CD14-positive monocyte (primary cell): ENCODE results near the gene HIF3A. TPM values are rescaled to one million over a fixed set of nuclear protein-coding genes. Genes with fewer than 3 reads are reported as not detected.

Experiments used
- DNase-seq, 3 donors: peaks; one replicate each; pipeline ENCODE4 v3.0.0-alpha.2; 2011 to 2022
- H2AFZ ChIP-seq: 2 replicates; pipeline ENCODE4 v1.6.0; 2012; ENCODE audit warnings: mild to moderate bottlenecking, low read depth, low read length, inconsistent platforms; ENCODE audit not compliant: insufficient read depth, poor library complexity, severe bottlenecking
- H3K27ac ChIP-seq, 2 donors: 1 replicate in 1 of 2; 2 replicates in 1 of 2; pipeline ENCODE4 v1.5.1; 2012 to 2013; ENCODE audit warnings: low read length in 2 of 2, control low read depth in 1 of 2, inconsistent platforms in 1 of 2, low read depth in 1 of 2, mild to moderate bottlenecking in 1 of 2
- H3K27me3 ChIP-seq, 2 donors: one replicate each; pipeline versions ENCODE4 v1.6.0 to v1.6.1; 2011 to 2013; ENCODE audit warnings: low read length in 2 of 2; ENCODE audit not compliant: control insufficient read depth in 2 of 2, insufficient read depth in 2 of 2
- H3K36me3 ChIP-seq, 2 donors: replicated peaks in 1 of 2; 1 replicate in 1 of 2; 2 replicates in 1 of 2; pipeline versions ENCODE4 v1.5.1 to v1.6.1; 2012 to 2013; ENCODE audit warnings: low read length in 2 of 2, control low read depth in 1 of 2, inconsistent platforms in 1 of 2, mild to moderate bottlenecking in 1 of 2; ENCODE audit not compliant: insufficient read depth in 2 of 2, control insufficient read depth in 1 of 2
- H3K4me1 ChIP-seq, 2 donors: 1 replicate in 1 of 2; 2 replicates in 1 of 2; pipeline versions ENCODE4 v1.5.1 to v1.6.1; 2012 to 2013; ENCODE audit warnings: low read length in 2 of 2, control low read depth in 1 of 2, inconsistent platforms in 1 of 2, mild to moderate bottlenecking in 1 of 2, moderate library complexity in 1 of 2; ENCODE audit not compliant: insufficient read depth in 2 of 2, control insufficient read depth in 1 of 2
- H3K4me2 ChIP-seq: replicated peaks from 2 replicates; pipeline ENCODE3; 2012; ENCODE audit warnings: low read length, moderate library complexity, mild to moderate bottlenecking; ENCODE audit not compliant: poor library complexity, severe bottlenecking; ENCODE audit errors: extremely low read depth
- H3K4me3 ChIP-seq, 3 experiments: fragments of 200-600 bp in 1 of 3; sonication (generic) in 1 of 3; replicated peaks in 1 of 3; 1 replicate in 2 of 3; 2 replicates in 1 of 3; pipeline ENCODE4 v1.5.1; 2011 to 2013; ENCODE audit warnings: low read length in 3 of 3, mild to moderate bottlenecking in 3 of 3, control low read depth in 2 of 3, low read depth in 2 of 3, inconsistent platforms in 1 of 3, moderate library complexity in 1 of 3
- H3K79me2 ChIP-seq: 2 replicates; pipeline ENCODE4 v1.6.0; 2012; ENCODE audit warnings: mild to moderate bottlenecking, control low read depth, inconsistent platforms, low read length, moderate library complexity; ENCODE audit not compliant: insufficient read depth
- H3K9ac ChIP-seq: 2 replicates; pipeline ENCODE4 v1.6.0; 2017; ENCODE audit warnings: low read length, mild to moderate bottlenecking; ENCODE audit not compliant: insufficient read depth, poor library complexity, severe bottlenecking
- H3K9me3 ChIP-seq, 2 donors: replicated peaks in 1 of 2; 1 replicate in 1 of 2; 2 replicates in 1 of 2; pipeline versions ENCODE4 v1.5.1 to v1.6.1; 2012 to 2013; ENCODE audit warnings: low read length in 2 of 2, control low read depth in 1 of 2; ENCODE audit not compliant: control insufficient read depth in 1 of 2, insufficient read depth in 1 of 2
- H4K20me1 ChIP-seq: 2 replicates; pipeline ENCODE4 v1.6.0; 2012; ENCODE audit warnings: mild to moderate bottlenecking, low read length, control low read depth, moderate library complexity; ENCODE audit not compliant: insufficient read depth
- H3K27ac Mint-ChIP-seq, 7 donors: one replicate each; pipeline ENCODE4 v1.8.0; 2020; ENCODE audit warnings: mild to moderate bottlenecking in 7 of 7, mixed read lengths in 7 of 7, moderate library complexity in 6 of 7, inconsistent platforms in 2 of 7
- H3K27me3 Mint-ChIP-seq, 3 donors: one replicate each; pipeline ENCODE4 v1.8.0; 2021 to 2022; ENCODE audit warnings: low read depth in 3 of 3, mild to moderate bottlenecking in 3 of 3, mixed read lengths in 3 of 3, moderate library complexity in 3 of 3, inconsistent platforms in 1 of 3
- H3K36me3 Mint-ChIP-seq, 2 donors: one replicate each; pipeline ENCODE4 v1.8.0; 2020; ENCODE audit warnings: mixed read lengths in 2 of 2, inconsistent platforms in 1 of 2, mild to moderate bottlenecking in 1 of 2
- H3K4me1 Mint-ChIP-seq: one replicate; pipeline ENCODE4 v1.8.0; 2020; ENCODE audit warnings: mild to moderate bottlenecking, mixed read lengths
- H3K4me3 Mint-ChIP-seq, 2 donors: one replicate each; pipeline ENCODE4 v1.8.0; 2020; ENCODE audit warnings: mild to moderate bottlenecking in 2 of 2, mixed read lengths in 2 of 2, moderate library complexity in 1 of 2
- H3K9me3 Mint-ChIP-seq, 7 donors: one replicate each; pipeline ENCODE4 v1.8.0; 2020 to 2022; ENCODE audit warnings: mixed read lengths in 7 of 7, mild to moderate bottlenecking in 6 of 7, moderate library complexity in 6 of 7, inconsistent platforms in 2 of 7
- CTCF ChIP-seq: fragments of 200-600 bp; IDR thresholded peaks from one replicate; pipeline ENCODE4 v1.8.0; 2022; ENCODE audit warnings: antibody characterized with exemption, mild to moderate bottlenecking
- WGBS: methylation state at CpG from one replicate; pipeline ENCODE4 v1.1.5; 2013; ENCODE audit warnings: missing lambda C conversion rate; ENCODE audit not compliant: insufficient coverage; 5-methylcytosine and 5-hydroxymethylcytosine counted together
- intact Hi-C, 2 donors: fragments of 100-400 bp; cut with micrococcal nuclease; formaldehyde crosslinking; loops; one replicate each; pipeline versions ENCODE4 v1.15.0 to v1.15.1; 2023
- polyA plus RNA-seq, 3 donors: library from polyadenylated mRNA; depleted of rRNA in 1 of 3; unstranded in 2 of 3; stranded (reverse) in 1 of 3; fragments of 300-500 nt in 2 of 3; fragments of >200 nt in 1 of 3; fragmentation: Illumina TruSeq in 2 of 3; gene quantifications; 1 replicate in 2 of 3; 2 replicates in 1 of 3; pipeline ENCODE4 v1.2.3, GENCODE V29; 2012 to 2021

The HIF3A gene
- polyA plus RNA-seq, 3 donors, result not detected

- Histone ChIP-seq H3K79me2 (peaks cover 19% of the 10 kb centered on the region), H4K20me1 (peaks cover 25% of the 10 kb centered on the region), H3K4me2 (no peak overlapping the region), H3K27ac (no peak overlapping the region), H3K36me3 (peaks cover 34 to 61% of the 10 kb centered on the region in 2 donors), H3K4me3 (no peak overlapping the region), H3K4me1 (no peaks in the 10 kb centered on the region), H3K27me3 (no peaks in the 10 kb centered on the region), H3K9me3 (no peaks in the 10 kb centered on the region), H3K9ac (no peak overlapping the region), H2AFZ (no peak overlapping the region)
- Mint-ChIP-seq H3K4me1 (no peaks in the 10 kb centered on the region), H3K4me3 (no peak overlapping the region), H3K27me3 (peaks cover 0 to under 1% (median 0%) of the 10 kb centered on the region in 3 donors), H3K36me3 (peaks cover 39 to 46% of the 10 kb centered on the region in 2 donors), H3K27ac (peak overlapping the region in 1 of 7 donors; percentile 0), H3K9me3 (peaks cover 0 to 1% (median 0%) of the 10 kb centered on the region in 7 donors)
- intact Hi-C loops, result no loop called here
- WGBS, result 66% methylated on average over 7 of the region's 10 CpGs
- DNase-seq, result no peak
- no peak for TF ChIP-seq CTCF
These were observed 74.6 kb downstream of the HIF3A start for GRCh38 chr19:46371371-46371901.

DNA sequence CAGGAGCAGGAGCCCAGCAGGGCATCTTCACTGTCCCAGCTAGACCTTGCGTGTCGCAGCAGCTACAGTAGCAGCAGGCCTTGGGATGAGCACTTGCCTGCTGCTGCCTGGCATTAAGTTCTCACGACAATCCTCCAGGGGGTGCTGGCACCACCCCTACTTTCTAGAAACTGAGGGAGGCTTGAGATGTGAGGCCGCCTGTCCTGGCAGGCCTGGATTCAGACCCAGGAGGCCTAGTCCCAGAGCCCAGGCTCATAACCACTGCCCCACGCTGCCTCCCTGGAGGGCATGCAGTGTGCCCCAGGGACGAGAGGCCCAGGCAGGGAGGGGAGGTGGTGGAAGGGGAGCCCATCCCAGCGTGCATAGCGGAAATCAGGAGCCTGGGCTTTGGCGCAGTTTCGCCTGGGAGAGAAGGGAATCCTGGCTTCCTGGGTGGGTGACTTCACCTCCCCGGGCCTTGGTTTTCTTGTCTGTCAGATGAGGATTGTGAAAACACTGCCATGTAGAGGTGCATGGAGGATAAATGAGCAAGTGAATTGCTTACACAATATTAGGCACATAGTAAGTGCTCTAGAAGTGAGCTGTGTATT, 76.2 kb downstream of the HIF3A start:
- intact Hi-C loops, result no loop called here
- Mint-ChIP-seq H3K4me1 (no peaks in the 10 kb centered on the region), H3K27me3 (peaks cover 0 to 3% (median 0%) of the 10 kb centered on the region in 3 donors), H3K27ac (no peak overlapping the region), H3K36me3 (peaks cover 41 to 47% of the 10 kb centered on the region in 2 donors), H3K4me3 (no peak overlapping the region), H3K9me3 (peaks cover 0 to 1% (median 0%) of the 10 kb centered on the region in 7 donors)
- Histone ChIP-seq H3K36me3 (peaks cover 41 to 61% of the 10 kb centered on the region in 2 donors), H2AFZ (no peak overlapping the region), H3K27me3 (no peaks in the 10 kb centered on the region), H3K79me2 (peaks cover 13% of the 10 kb centered on the region), H3K4me3 (no peak overlapping the region), H3K9ac (no peak overlapping the region), H3K4me2 (no peak overlapping the region), H4K20me1 (peaks cover 20% of the 10 kb centered on the region), H3K9me3 (no peaks in the 10 kb centered on the region), H3K27ac (no peak overlapping the region), H3K4me1 (no peaks in the 10 kb centered on the region)
- WGBS, result 92% methylated on average over 9 of the region's 11 CpGs
- no peak for DNase-seq
- TF ChIP-seq CTCF, result no peak
